Thyroid gland (tissue), 4 donors: Measurements from ENCODE around the gene SLC12A8. TPM values are rescaled to one million over a fixed set of nuclear protein-coding genes. Genes with fewer than 3 reads are reported as not detected.

ENCODE experiments used
- DNase-seq, 2 donors: peaks; one replicate each; pipeline ENCODE4 v3.0.0-alpha.2; 2019
- H3K27ac ChIP-seq, 3 donors: fragments of 200-600 bp; sonication (generic); 1 replicate in 2 of 3; 2 replicates in 1 of 3; pipeline ENCODE4 v1.5.1; 2016 to 2019; ENCODE audit warnings: mild to moderate bottlenecking in 1 of 3, moderate library complexity in 1 of 3
- H3K27me3 ChIP-seq: fragments of 200-600 bp; sonication (generic); one replicate; pipeline ENCODE4 v1.5.1; 2019
- H3K36me3 ChIP-seq, 2 donors: fragments of 200-600 bp; sonication (generic); one replicate each; pipeline ENCODE4 v1.5.1; 2016 to 2019
- H3K4me1 ChIP-seq, 2 donors: fragments of 200-600 bp; sonication (generic); one replicate each; pipeline ENCODE4 v1.5.1; 2017 to 2019
- H3K4me3 ChIP-seq, 3 donors: fragments of 200-600 bp; sonication (generic); replicated peaks in 1 of 3; 1 replicate in 2 of 3; 2 replicates in 1 of 3; pipeline ENCODE4 v1.5.1; 2016; ENCODE audit warnings: mild to moderate bottlenecking in 1 of 3
- H3K9me3 ChIP-seq: fragments of 200-600 bp; sonication (generic); one replicate; pipeline ENCODE4 v1.5.1; 2017
- POLR2A ChIP-seq, 2 donors: fragments of 450-650 bp; IDR thresholded peaks; one replicate each; pipeline ENCODE4 v1.6.1; 2017; ENCODE audit warnings: antibody characterized with exemption in 2 of 2, mild to moderate bottlenecking in 2 of 2, moderate library complexity in 1 of 2
- WGBS, 2 donors: methylation state at CpG; one replicate each; pipeline ENCODE4 v1.1.5; 2017; 5-methylcytosine and 5-hydroxymethylcytosine counted together
- intact Hi-C: fragments of 100-400 bp; cut with DNase I; formaldehyde crosslinking; loops from one replicate; pipeline ENCODE4 v1.15.1; 2023
- total RNA-seq, 4 donors: library from RNA; depleted of rRNA; stranded (reverse); fragments of >200 nt; gene quantifications; one replicate each; pipeline ENCODE4 v1.2.3, GENCODE V29; 2016
- TF ChIP-seq, protein P1 (sequence below), 6 experiments: fragments of 200-600 bp in 3 of 6; fragments of 450-650 bp in 3 of 6; sonication (generic) in 3 of 6; IDR thresholded peaks; one replicate each; pipeline ENCODE4 v1.5.1; 2016 to 2019; ENCODE audit warnings: antibody characterized with exemption in 6 of 6, mild to moderate bottlenecking in 2 of 6, inconsistent platforms in 1 of 6, moderate library complexity in 1 of 6

The SLC12A8 gene
- total RNA-seq, 4 donors from 2014 or later: 71.2 to 136 (median 99.2) TPM

- Histone ChIP-seq H3K27ac (peak overlapping the region in 2 of 3 donors; percentile 77 to 87), H3K9me3 (no peaks in the 10 kb centered on the region), H3K4me3 (no peak overlapping the region), H3K27me3 (no peaks in the 10 kb centered on the region), H3K4me1 (peaks cover 76 to 85% of the 10 kb centered on the region in 2 donors), H3K36me3 (no peaks in the 10 kb centered on the region)
- intact Hi-C loops: no loop called here
- 77 to 84% methylated on average over 6 of the region's 6 CpGs for WGBS, 2 donors
- no peak for DNase-seq
- TF ChIP-seq, protein P1, sequence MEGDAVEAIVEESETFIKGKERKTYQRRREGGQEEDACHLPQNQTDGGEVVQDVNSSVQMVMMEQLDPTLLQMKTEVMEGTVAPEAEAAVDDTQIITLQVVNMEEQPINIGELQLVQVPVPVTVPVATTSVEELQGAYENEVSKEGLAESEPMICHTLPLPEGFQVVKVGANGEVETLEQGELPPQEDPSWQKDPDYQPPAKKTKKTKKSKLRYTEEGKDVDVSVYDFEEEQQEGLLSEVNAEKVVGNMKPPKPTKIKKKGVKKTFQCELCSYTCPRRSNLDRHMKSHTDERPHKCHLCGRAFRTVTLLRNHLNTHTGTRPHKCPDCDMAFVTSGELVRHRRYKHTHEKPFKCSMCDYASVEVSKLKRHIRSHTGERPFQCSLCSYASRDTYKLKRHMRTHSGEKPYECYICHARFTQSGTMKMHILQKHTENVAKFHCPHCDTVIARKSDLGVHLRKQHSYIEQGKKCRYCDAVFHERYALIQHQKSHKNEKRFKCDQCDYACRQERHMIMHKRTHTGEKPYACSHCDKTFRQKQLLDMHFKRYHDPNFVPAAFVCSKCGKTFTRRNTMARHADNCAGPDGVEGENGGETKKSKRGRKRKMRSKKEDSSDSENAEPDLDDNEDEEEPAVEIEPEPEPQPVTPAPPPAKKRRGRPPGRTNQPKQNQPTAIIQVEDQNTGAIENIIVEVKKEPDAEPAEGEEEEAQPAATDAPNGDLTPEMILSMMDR (IDR thresholded peaks at IDR 0.05): no peak
- TF ChIP-seq POLR2A (IDR thresholded peaks at IDR 0.05): no peak
Observed at GRCh38 chr3:125142940-125143339, 69.6 kb downstream of the SLC12A8 start.

- Histone ChIP-seq H3K4me1 (peaks cover 76 to 85% of the 10 kb centered on the region in 2 donors), H3K9me3 (no peaks in the 10 kb centered on the region), H3K4me3 (no peak overlapping the region), H3K27ac (peak overlapping the region in 2 of 3 donors; percentile 77 to 87), H3K27me3 (no peaks in the 10 kb centered on the region), H3K36me3 (no peaks in the 10 kb centered on the region)
- TF ChIP-seq, protein P1 (IDR thresholded peaks at IDR 0.05): no peak
- no peak for TF ChIP-seq POLR2A (IDR thresholded peaks at IDR 0.05)
- no peak for DNase-seq
- intact Hi-C loops: no loop called here
- WGBS, 2 donors: 89 to 94% methylated on average over 9 to 12 of the region's 12 CpGs
Observed at GRCh38 chr3:125142420-125142778, 70.1 kb downstream of the SLC12A8 start.

GRCh38 chr3:125141596-125142419 is 70.7 kb downstream of the SLC12A8 start:
- no peak for DNase-seq
- H3K4me1 ChIP-seq: peaks cover 76 to 85% of the 10 kb centered on the region in 2 donors
- H3K4me3 ChIP-seq: no peak overlapping the region
- H3K36me3 ChIP-seq: no peaks in the 10 kb centered on the region
- 57 to 65% methylated on average over 42 to 56 of the region's 61 CpGs for WGBS, 2 donors
- peak overlapping the region; percentile 71 to 87 (median 77) for H3K27ac ChIP-seq
- no peaks in the 10 kb centered on the region for H3K9me3 ChIP-seq
- TF ChIP-seq, protein P1 (IDR thresholded peaks at IDR 0.05): peak in 1 of 6 experiments; percentile 18
- TF ChIP-seq POLR2A (IDR thresholded peaks at IDR 0.05): no peak
- no peaks in the 10 kb centered on the region for H3K27me3 ChIP-seq
- intact Hi-C loops: no loop called here

GRCh38 chr3:125140818-125141595 is 71.5 kb downstream of the SLC12A8 start:
- no peak for TF ChIP-seq POLR2A (IDR thresholded peaks at IDR 0.05)
- TF ChIP-seq, protein P1 (IDR thresholded peaks at IDR 0.05): no peak
- intact Hi-C loops: no loop called here
- DNase-seq: no peak
- no peaks in the 10 kb centered on the region for H3K9me3 ChIP-seq
- H3K36me3 ChIP-seq: no peaks in the 10 kb centered on the region
- peaks cover 81 to 89% of the 10 kb centered on the region in 2 donors for H3K4me1 ChIP-seq
- WGBS, 2 donors: 55 to 67% methylated on average over 15 to 17 of the region's 19 CpGs
- H3K4me3 ChIP-seq: no peak overlapping the region
- peak overlapping the region; percentile 71 to 87 (median 77) for H3K27ac ChIP-seq
- H3K27me3 ChIP-seq: no peaks in the 10 kb centered on the region
